ENCODE data around the gene ZNF709.
"Not testable (repeated sequence)": the region's sequence is repeated elsewhere in the genome, so short reads cannot be mapped to it uniquely, and the experiment has no call there.

The ZNF709 gene

DNA sequence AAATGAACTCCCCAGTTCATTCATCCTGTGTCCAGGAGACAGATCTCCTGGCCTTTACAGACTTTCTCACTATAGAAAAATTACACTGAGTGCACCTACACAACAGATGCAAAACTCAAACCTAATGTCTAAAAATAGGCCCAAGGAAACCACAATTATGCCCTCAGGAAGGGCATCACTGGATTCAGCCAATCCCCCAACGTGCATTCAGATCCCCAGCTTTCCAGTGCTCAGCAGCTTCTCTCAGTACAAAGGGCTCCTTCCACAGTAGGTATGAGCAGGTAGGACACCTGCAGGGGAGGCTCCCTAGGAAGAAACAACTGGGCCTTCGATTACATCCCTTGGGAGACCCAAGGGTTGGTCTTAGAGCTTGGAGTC lies 2.1 kb downstream of the ZNF709 start:
- TF ChIP-seq CTCF (IDR thresholded peaks at IDR 0.05; ENCODE audit: low read depth, low read length, missing control alignments), result no peak
- H3K4me3 ChIP-seq (replicated peaks; ENCODE audit: low read depth, low read length), result no peak overlapping the region
- DNase-seq (ENCODE audit: extremely low read depth, low read depth), result no peak

DNA sequence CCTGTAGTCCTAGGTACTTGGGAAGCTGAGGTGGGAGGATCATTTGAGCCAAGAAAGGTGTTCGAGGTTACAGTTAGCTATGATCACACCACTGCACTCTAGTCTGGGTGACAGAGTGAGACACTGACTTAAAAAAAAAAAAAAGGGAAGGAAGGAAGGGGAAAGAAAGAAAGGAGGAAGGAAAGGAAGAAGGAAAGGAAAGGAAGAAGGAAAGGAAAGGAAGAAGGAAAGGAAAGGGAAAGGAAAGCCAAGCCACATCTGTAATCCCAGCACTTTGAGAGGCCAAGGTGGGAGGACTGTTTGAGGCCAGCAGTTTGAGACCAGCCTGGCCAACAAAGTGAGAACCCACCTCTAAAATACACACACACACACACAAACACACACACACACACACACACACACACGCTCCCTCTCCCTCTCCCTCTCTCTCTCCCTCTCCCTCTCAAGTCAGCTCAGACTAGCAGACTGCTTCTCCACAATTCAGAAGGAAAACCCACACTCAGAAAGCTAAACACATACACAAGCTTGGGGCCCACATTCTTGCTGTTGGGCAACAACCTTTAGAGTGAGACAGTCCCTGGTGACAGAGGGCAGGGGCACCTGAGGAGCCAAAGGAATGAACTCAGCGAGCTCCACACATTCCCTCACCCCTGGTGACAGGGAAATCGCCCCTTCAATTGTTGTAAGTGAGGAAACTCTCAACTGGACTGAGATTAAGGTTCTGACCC lies 2.7 kb downstream of the ZNF709 start:
- H3K4me3 ChIP-seq (replicated peaks; ENCODE audit: low read depth, low read length), result no peak overlapping the region
- no peak for DNase-seq (ENCODE audit: extremely low read depth, low read depth)
- no peak for TF ChIP-seq CTCF (IDR thresholded peaks at IDR 0.05; ENCODE audit: low read depth, low read length, missing control alignments)

DNA sequence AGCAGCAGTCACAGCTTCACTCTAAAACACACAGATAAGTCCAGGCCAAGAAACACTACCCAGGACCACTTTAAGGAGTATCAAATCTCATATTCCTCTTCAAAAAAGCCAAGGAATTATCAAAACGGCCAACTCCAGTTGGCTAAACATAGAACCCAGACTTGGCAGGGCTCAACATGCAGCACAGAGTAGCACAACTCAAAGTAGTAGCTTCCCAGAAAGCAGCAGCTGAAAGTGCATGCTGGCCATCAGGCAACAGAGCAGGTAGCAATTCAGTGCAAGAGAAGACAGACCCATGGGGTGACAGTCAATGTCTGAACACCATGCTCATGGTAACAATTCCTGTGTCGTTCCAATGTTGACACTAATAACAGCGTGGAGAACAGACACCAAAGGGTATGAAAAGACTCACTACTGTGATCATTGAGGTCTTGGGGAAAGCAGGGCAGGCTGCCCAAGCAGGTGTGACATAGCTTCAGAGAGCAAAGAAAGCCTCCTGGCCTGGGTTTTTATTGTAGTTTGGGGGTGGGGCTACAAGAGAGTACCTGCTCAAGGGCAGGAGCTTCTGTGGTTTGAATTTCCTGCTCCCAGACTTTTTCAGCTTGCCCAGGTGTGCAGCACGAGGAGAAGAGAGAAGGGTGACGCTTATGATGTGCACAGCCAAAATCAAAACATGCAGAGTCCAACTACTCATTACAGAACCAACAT lies 6.2 kb downstream of the ZNF709 start:
- DNase-seq (ENCODE audit: extremely low read depth, low read depth), result no peak
- TF ChIP-seq CTCF (IDR thresholded peaks at IDR 0.05; ENCODE audit: low read depth, low read length, missing control alignments), result no peak
- no peak overlapping the region for H3K4me3 ChIP-seq (replicated peaks; ENCODE audit: low read depth, low read length)

- not testable (repeated sequence) for H3K4me3 ChIP-seq (replicated peaks; ENCODE audit: low read depth, low read length); DNase-seq (ENCODE audit: extremely low read depth, low read depth)
Measured at GRCh38 chr19:12467651-12468050, 17.0 kb downstream of the ZNF709 start.

GRCh38 chr19:12465211-12465610 lies 19.4 kb downstream of the ZNF709 start:
- no peak for TF ChIP-seq CTCF (IDR thresholded peaks at IDR 0.05; ENCODE audit: low read depth, low read length, missing control alignments)
- no peak overlapping the region for H3K4me3 ChIP-seq (replicated peaks; ENCODE audit: low read depth, low read length)
- no peak for DNase-seq (ENCODE audit: extremely low read depth, low read depth)

DNA sequence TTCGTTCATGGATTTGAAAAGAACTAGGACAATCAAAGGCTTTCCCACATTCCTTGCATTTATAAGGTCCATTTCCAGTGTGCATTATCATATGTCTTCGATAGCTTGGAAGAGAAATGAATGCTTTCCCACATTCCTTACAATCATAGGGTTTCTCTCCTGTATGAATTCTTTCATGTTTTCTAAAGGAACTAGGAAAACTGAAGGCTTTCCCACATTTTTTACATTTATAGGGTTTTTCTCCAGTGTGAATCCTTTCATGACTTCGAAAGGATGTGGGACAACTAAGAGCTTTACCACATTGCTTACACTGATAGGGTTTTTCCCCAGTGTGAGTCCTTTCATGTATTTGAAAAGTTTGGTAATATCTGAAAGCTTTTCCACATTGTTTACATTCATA lies 19.8 kb downstream of the ZNF709 start:
- no peak for TF ChIP-seq CTCF (IDR thresholded peaks at IDR 0.05; ENCODE audit: low read depth, low read length, missing control alignments)
- no peak overlapping the region for H3K4me3 ChIP-seq (replicated peaks; ENCODE audit: low read depth, low read length)
- no peak for DNase-seq (ENCODE audit: extremely low read depth, low read depth)

DNA sequence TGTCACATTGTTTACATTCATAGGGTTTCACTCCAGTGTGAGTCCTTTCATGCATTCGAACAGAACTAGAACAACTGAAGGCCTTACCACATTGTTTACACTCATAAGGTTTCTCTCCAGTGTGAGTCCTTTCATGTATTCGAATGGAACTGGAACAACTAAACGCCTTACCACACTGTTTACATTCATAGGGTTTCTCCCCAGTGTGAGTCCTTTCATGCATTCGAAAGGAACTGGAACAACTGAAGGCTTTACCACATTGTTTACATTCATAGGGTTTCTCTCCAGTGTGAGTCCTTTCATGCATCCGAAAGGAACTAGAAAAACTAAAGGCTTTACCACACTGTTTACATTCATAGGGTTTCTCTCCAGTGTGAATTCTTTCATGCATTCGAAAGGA lies 20.5 kb downstream of the ZNF709 start:
- not testable (repeated sequence) for H3K4me3 ChIP-seq (replicated peaks; ENCODE audit: low read depth, low read length); DNase-seq (ENCODE audit: extremely low read depth, low read depth)

- DNase-seq (ENCODE audit: extremely low read depth, low read depth), result no peak
- no peak overlapping the region for H3K4me3 ChIP-seq (replicated peaks; ENCODE audit: low read depth, low read length)
- no peak for TF ChIP-seq CTCF (IDR thresholded peaks at IDR 0.05; ENCODE audit: low read depth, low read length, missing control alignments)
Measured at GRCh38 chr19:12453495-12453894, 31.1 kb downstream of the ZNF709 start.

All from HFF-Myc (cell line).